ENCODE data around the gene PTPRF. TPM values are rescaled to one million over a fixed set of nuclear protein-coding genes. Genes with fewer than 3 reads are reported as not detected.
"Not testable (repeated sequence)": the region's sequence is repeated elsewhere in the genome, so short reads cannot be mapped to it uniquely, and the experiment has no call there.

Gene PTPRF
- total RNA-seq, 1 experiment from 2014 or later, result not detected

GRCh38 chr1:43549394-43549793 lies 18.7 kb downstream of the PTPRF start:
- not testable (repeated sequence) for H2AFZ ChIP-seq (ENCODE audit: low read length); H3K9me3 ChIP-seq (ENCODE audit: low read length); H3K4me3 ChIP-seq (ENCODE audit: low read length); H4K20me1 ChIP-seq (ENCODE audit: insufficient read depth, low read depth, low read length); H3K4me2 ChIP-seq (ENCODE audit: low read depth, low read length, poor library complexity, severe bottlenecking); H3K9ac ChIP-seq (ENCODE audit: low read length); H3K36me3 ChIP-seq (ENCODE audit: insufficient read depth, low read length); DNase-seq; H3K79me2 ChIP-seq (ENCODE audit: low read length); H3K27me3 ChIP-seq (ENCODE audit: low read length); H3K27ac ChIP-seq (ENCODE audit: low read length); H3K9me2 ChIP-seq (replicated peaks; ENCODE audit: insufficient read depth, low read length); H3K4me1 ChIP-seq (ENCODE audit: low read length)

GRCh38 chr1:43549921-43550597 lies 19.4 kb downstream of the PTPRF start:
- Histone ChIP-seq H3K4me1 (ENCODE audit: low read length) (no peaks in the 10 kb centered on the region), H3K4me2 (ENCODE audit: low read depth, low read length, poor library complexity, severe bottlenecking) (no peak overlapping the region), H3K4me3 (ENCODE audit: low read length) (no peak overlapping the region), H2AFZ (ENCODE audit: low read length) (no peak overlapping the region), H3K9me3 (ENCODE audit: low read length) (no peaks in the 10 kb centered on the region), H4K20me1 (ENCODE audit: insufficient read depth, low read depth, low read length) (no peaks in the 10 kb centered on the region), H3K36me3 (ENCODE audit: insufficient read depth, low read length) (no peaks in the 10 kb centered on the region), H3K27ac (ENCODE audit: low read length) (no peak overlapping the region), H3K79me2 (ENCODE audit: low read length) (no peaks in the 10 kb centered on the region), H3K27me3 (ENCODE audit: low read length) (no peaks in the 10 kb centered on the region), H3K9ac (ENCODE audit: low read length) (no peak overlapping the region), H3K9me2 (replicated peaks; ENCODE audit: insufficient read depth, low read length) (no peaks in the 10 kb centered on the region)
- DNase-seq, result no peak

GRCh38 chr1:43550598-43551246 lies 20.0 kb downstream of the PTPRF start:
- Histone ChIP-seq H3K4me3 (ENCODE audit: low read length) (no peak overlapping the region), H4K20me1 (ENCODE audit: insufficient read depth, low read depth, low read length) (no peaks in the 10 kb centered on the region), H3K27ac (ENCODE audit: low read length) (no peak overlapping the region), H2AFZ (ENCODE audit: low read length) (no peak overlapping the region), H3K4me1 (ENCODE audit: low read length) (no peaks in the 10 kb centered on the region), H3K27me3 (ENCODE audit: low read length) (no peaks in the 10 kb centered on the region), H3K9me2 (replicated peaks; ENCODE audit: insufficient read depth, low read length) (no peaks in the 10 kb centered on the region), H3K9me3 (ENCODE audit: low read length) (no peaks in the 10 kb centered on the region), H3K36me3 (ENCODE audit: insufficient read depth, low read length) (no peaks in the 10 kb centered on the region), H3K4me2 (ENCODE audit: low read depth, low read length, poor library complexity, severe bottlenecking) (no peak overlapping the region), H3K79me2 (ENCODE audit: low read length) (no peaks in the 10 kb centered on the region), H3K9ac (ENCODE audit: low read length) (no peak overlapping the region)
- DNase-seq, result no peak

GRCh38 chr1:43551396-43551888 lies 20.8 kb downstream of the PTPRF start:
- Histone ChIP-seq H2AFZ (ENCODE audit: low read length) (no peak overlapping the region), H3K4me1 (ENCODE audit: low read length) (no peaks in the 10 kb centered on the region), H3K9me2 (replicated peaks; ENCODE audit: insufficient read depth, low read length) (no peaks in the 10 kb centered on the region), H3K9ac (ENCODE audit: low read length) (no peak overlapping the region), H3K27ac (ENCODE audit: low read length) (no peak overlapping the region), H4K20me1 (ENCODE audit: insufficient read depth, low read depth, low read length) (no peaks in the 10 kb centered on the region), H3K4me2 (ENCODE audit: low read depth, low read length, poor library complexity, severe bottlenecking) (no peak overlapping the region), H3K27me3 (ENCODE audit: low read length) (no peaks in the 10 kb centered on the region), H3K36me3 (ENCODE audit: insufficient read depth, low read length) (no peaks in the 10 kb centered on the region), H3K79me2 (ENCODE audit: low read length) (no peaks in the 10 kb centered on the region), H3K4me3 (ENCODE audit: low read length) (no peak overlapping the region), H3K9me3 (ENCODE audit: low read length) (no peaks in the 10 kb centered on the region)
- no peak for DNase-seq

- no peak overlapping the region for H3K4me2 ChIP-seq (ENCODE audit: low read depth, low read length, poor library complexity, severe bottlenecking)
- H3K9ac ChIP-seq (ENCODE audit: low read length), result no peak overlapping the region
- no peak overlapping the region for H3K27ac ChIP-seq (ENCODE audit: low read length)
- no peak for DNase-seq
- H3K4me3 ChIP-seq (ENCODE audit: low read length), result no peak overlapping the region
- H3K9me2 ChIP-seq (replicated peaks; ENCODE audit: insufficient read depth, low read length), result no peaks in the 10 kb centered on the region
- no peaks in the 10 kb centered on the region for H4K20me1 ChIP-seq (ENCODE audit: insufficient read depth, low read depth, low read length)
- H2AFZ ChIP-seq (ENCODE audit: low read length), result no peak overlapping the region
- H3K27me3 ChIP-seq (ENCODE audit: low read length), result no peaks in the 10 kb centered on the region
- H3K36me3 ChIP-seq (ENCODE audit: insufficient read depth, low read length), result no peaks in the 10 kb centered on the region
- H3K9me3 ChIP-seq (ENCODE audit: low read length), result no peaks in the 10 kb centered on the region
- no peaks in the 10 kb centered on the region for H3K79me2 ChIP-seq (ENCODE audit: low read length)
- no peaks in the 10 kb centered on the region for H3K4me1 ChIP-seq (ENCODE audit: low read length)
These were observed 21.5 kb downstream of the PTPRF start for GRCh38 chr1:43552059-43552742.

GRCh38 chr1:43552813-43553212 lies 22.1 kb downstream of the PTPRF start:
- Histone ChIP-seq H3K9me2 (replicated peaks; ENCODE audit: insufficient read depth, low read length) (no peaks in the 10 kb centered on the region), H3K9me3 (ENCODE audit: low read length) (no peaks in the 10 kb centered on the region), H2AFZ (ENCODE audit: low read length) (no peak overlapping the region), H3K4me3 (ENCODE audit: low read length) (no peak overlapping the region), H3K79me2 (ENCODE audit: low read length) (no peaks in the 10 kb centered on the region), H3K9ac (ENCODE audit: low read length) (no peak overlapping the region), H3K27ac (ENCODE audit: low read length) (no peak overlapping the region), H3K4me2 (ENCODE audit: low read depth, low read length, poor library complexity, severe bottlenecking) (no peak overlapping the region), H3K27me3 (ENCODE audit: low read length) (no peaks in the 10 kb centered on the region), H3K4me1 (ENCODE audit: low read length) (no peaks in the 10 kb centered on the region), H3K36me3 (ENCODE audit: insufficient read depth, low read length) (no peaks in the 10 kb centered on the region), H4K20me1 (ENCODE audit: insufficient read depth, low read depth, low read length) (no peaks in the 10 kb centered on the region)
- no peak for DNase-seq

- Histone ChIP-seq H2AFZ (ENCODE audit: low read length) (no peak overlapping the region), H3K9me3 (ENCODE audit: low read length) (no peaks in the 10 kb centered on the region), H3K27ac (ENCODE audit: low read length) (no peak overlapping the region), H3K27me3 (ENCODE audit: low read length) (no peaks in the 10 kb centered on the region), H3K4me1 (ENCODE audit: low read length) (no peaks in the 10 kb centered on the region), H3K9me2 (replicated peaks; ENCODE audit: insufficient read depth, low read length) (no peaks in the 10 kb centered on the region), H3K79me2 (ENCODE audit: low read length) (no peaks in the 10 kb centered on the region), H3K9ac (ENCODE audit: low read length) (no peak overlapping the region), H3K4me2 (ENCODE audit: low read depth, low read length, poor library complexity, severe bottlenecking) (no peak overlapping the region), H3K4me3 (ENCODE audit: low read length) (no peak overlapping the region), H3K36me3 (ENCODE audit: insufficient read depth, low read length) (no peaks in the 10 kb centered on the region), H4K20me1 (ENCODE audit: insufficient read depth, low read depth, low read length) (no peaks in the 10 kb centered on the region)
- peak; percentile 80 for DNase-seq
These were observed 23.8 kb downstream of the PTPRF start for GRCh38 chr1:43554444-43554992.

GRCh38 chr1:43556782-43557181 lies 26.1 kb downstream of the PTPRF start:
- Histone ChIP-seq H3K36me3 (ENCODE audit: insufficient read depth, low read length) (no peaks in the 10 kb centered on the region), H3K79me2 (ENCODE audit: low read length) (no peaks in the 10 kb centered on the region), H3K27ac (ENCODE audit: low read length) (no peak overlapping the region), H4K20me1 (ENCODE audit: insufficient read depth, low read depth, low read length) (no peaks in the 10 kb centered on the region), H3K27me3 (ENCODE audit: low read length) (no peaks in the 10 kb centered on the region), H3K4me1 (ENCODE audit: low read length) (no peaks in the 10 kb centered on the region), H3K9me2 (replicated peaks; ENCODE audit: insufficient read depth, low read length) (no peaks in the 10 kb centered on the region), H3K4me3 (ENCODE audit: low read length) (no peak overlapping the region), H3K9ac (ENCODE audit: low read length) (no peak overlapping the region), H2AFZ (ENCODE audit: low read length) (no peak overlapping the region), H3K9me3 (ENCODE audit: low read length) (no peaks in the 10 kb centered on the region), H3K4me2 (ENCODE audit: low read depth, low read length, poor library complexity, severe bottlenecking) (no peak overlapping the region)
- no peak for DNase-seq

All from Karpas-422 (cell line).